Measurements from ENCODE around the gene FABP3. TPM values are rescaled to one million over a fixed set of nuclear protein-coding genes. Genes with fewer than 3 reads are reported as not detected.

Gene FABP3
- total and polyA plus RNA-seq, 2 of the 13 experiments (the other 11 are each of a cell fraction or from before 2014, with no cell fraction given), result 0.21 to 0.24 TPM

DNA sequence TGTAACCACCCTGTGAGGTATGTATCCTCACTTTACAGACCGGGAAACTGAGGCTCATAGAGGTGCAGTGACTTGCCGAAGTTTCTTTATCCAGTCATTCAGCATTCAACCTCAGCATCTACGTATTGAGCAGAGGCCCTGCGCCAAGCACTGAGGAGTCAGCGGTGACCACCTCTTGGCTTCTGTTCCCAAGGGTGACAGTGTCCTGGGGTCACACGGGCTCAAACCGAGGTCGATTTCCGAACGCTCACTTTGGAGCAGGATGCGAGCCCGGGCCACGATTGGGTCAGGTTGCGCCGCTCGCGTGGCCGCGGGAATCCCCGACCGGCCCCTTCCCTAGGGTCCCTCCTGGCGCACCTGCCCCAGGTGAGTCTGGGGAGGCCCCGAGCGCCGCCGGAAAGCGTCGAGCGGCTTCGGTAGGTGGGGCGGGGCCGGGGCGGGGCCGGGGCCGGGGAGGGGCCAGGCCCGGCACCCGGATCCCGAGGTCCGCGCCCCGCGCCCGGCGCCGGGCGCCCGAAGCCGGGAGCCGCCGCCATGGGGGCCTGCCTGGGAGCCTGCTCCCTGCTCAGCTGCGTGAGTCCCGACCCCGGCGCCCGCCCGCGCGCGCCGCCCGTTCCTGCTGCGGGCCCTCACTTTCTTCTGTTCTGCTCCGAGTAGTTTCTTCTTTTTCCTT, 40.0 kb upstream of the FABP3 start, which contains the start of gene SERINC2 (continued):
- TF ChIP-seq HBP1 (CRISPR knock-in tag; IDR thresholded peaks at IDR 0.05; ENCODE audit: low read depth) (no peak), E2F5 (CRISPR knock-in tag; conservative IDR thresholded peaks at IDR 0.05) (no peak), SMARCE1 (IDR thresholded peaks at IDR 0.05; ENCODE audit: borderline replicate concordance) (no peak), ZNF615 (CRISPR knock-in tag; IDR thresholded peaks at IDR 0.05; ENCODE audit: borderline replicate concordance) (no peak), PLRG1 (conservative IDR thresholded peaks at IDR 0.05) (no peak), ZNF761 (CRISPR knock-in tag; conservative IDR thresholded peaks at IDR 0.05) (no peak), FOXA3 (CRISPR knock-in tag; IDR thresholded peaks at IDR 0.05) (no peak), HDAC2 (CRISPR knock-in tag; IDR thresholded peaks at IDR 0.05) (no peak), NAIF1 (CRISPR knock-in tag; IDR thresholded peaks at IDR 0.05; ENCODE audit: borderline replicate concordance) (no peak), REXO4 (CRISPR knock-in tag; IDR thresholded peaks at IDR 0.05; ENCODE audit: borderline replicate concordance) (no peak), GABPB1 (CRISPR knock-in tag; IDR thresholded peaks at IDR 0.05) (0 out of 2 replicates have a peak, but pooled peaks have one; percentile 1), ZNF546 (CRISPR knock-in tag; conservative IDR thresholded peaks at IDR 0.05) (no peak), EEA1 (CRISPR knock-in tag; IDR thresholded peaks at IDR 0.05; ENCODE audit: borderline replicate concordance) (no peak), NFIC (IDR thresholded peaks at IDR 0.05; ENCODE audit: low read length) (no peak), SAFB2 (CRISPR knock-in tag; IDR thresholded peaks at IDR 0.05; ENCODE audit: borderline replicate concordance, low read depth) (no peak), ZMAT5 (CRISPR knock-in tag; IDR thresholded peaks at IDR 0.05; ENCODE audit: borderline replicate concordance, low read depth) (no peak), NFYC (CRISPR knock-in tag; IDR thresholded peaks at IDR 0.05) (no peak)
- TF ChIP-seq, protein P1, sequence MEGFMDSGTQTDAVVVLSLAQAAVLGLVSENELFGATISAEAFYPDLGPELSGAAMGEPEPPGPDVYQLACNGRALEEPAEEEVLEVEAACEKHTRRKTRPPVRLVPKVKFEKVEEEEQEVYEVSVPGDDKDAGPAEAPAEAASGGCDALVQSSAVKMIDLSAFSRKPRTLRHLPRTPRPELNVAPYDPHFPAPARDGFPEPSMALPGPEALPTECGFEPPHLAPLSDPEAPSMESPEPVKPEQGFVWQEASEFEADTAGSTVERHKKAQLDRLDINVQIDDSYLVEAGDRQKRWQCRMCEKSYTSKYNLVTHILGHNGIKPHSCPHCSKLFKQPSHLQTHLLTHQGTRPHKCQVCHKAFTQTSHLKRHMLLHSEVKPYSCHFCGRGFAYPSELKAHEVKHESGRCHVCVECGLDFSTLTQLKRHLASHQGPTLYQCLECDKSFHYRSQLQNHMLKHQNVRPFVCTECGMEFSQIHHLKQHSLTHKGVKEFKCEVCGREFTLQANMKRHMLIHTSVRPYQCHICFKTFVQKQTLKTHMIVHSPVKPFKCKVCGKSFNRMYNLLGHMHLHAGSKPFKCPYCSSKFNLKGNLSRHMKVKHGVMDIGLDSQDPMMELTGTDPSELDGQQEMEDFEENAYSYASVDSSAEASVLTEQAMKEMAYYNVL (CRISPR knock-in tag; IDR thresholded peaks at IDR 0.05; ENCODE audit: borderline replicate concordance), result no peak
- TF ChIP-seq, protein P2, sequence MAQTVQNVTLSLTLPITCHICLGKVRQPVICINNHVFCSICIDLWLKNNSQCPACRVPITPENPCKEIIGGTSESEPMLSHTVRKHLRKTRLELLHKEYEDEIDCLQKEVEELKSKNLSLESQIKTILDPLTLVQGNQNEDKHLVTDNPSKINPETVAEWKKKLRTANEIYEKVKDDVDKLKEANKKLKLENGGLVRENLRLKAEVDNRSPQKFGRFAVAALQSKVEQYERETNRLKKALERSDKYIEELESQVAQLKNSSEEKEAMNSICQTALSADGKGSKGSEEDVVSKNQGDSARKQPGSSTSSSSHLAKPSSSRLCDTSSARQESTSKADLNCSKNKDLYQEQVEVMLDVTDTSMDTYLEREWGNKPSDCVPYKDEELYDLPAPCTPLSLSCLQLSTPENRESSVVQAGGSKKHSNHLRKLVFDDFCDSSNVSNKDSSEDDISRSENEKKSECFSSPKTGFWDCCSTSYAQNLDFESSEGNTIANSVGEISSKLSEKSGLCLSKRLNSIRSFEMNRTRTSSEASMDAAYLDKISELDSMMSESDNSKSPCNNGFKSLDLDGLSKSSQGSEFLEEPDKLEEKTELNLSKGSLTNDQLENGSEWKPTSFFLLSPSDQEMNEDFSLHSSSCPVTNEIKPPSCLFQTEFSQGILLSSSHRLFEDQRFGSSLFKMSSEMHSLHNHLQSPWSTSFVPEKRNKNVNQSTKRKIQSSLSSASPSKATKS (CRISPR knock-in tag; IDR thresholded peaks at IDR 0.05), result no peak
- TF ChIP-seq, protein P3, sequence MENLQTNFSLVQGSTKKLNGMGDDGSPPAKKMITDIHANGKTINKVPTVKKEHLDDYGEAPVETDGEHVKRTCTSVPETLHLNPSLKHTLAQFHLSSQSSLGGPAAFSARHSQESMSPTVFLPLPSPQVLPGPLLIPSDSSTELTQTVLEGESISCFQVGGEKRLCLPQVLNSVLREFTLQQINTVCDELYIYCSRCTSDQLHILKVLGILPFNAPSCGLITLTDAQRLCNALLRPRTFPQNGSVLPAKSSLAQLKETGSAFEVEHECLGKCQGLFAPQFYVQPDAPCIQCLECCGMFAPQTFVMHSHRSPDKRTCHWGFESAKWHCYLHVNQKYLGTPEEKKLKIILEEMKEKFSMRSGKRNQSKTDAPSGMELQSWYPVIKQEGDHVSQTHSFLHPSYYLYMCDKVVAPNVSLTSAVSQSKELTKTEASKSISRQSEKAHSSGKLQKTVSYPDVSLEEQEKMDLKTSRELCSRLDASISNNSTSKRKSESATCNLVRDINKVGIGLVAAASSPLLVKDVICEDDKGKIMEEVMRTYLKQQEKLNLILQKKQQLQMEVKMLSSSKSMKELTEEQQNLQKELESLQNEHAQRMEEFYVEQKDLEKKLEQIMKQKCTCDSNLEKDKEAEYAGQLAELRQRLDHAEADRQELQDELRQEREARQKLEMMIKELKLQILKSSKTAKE (CRISPR knock-in tag; IDR thresholded peaks at IDR 0.05; ENCODE audit: borderline replicate concordance), result no peak
